Astrocyte (in vitro differentiated cells and primary cell): Measurements from ENCODE around the gene RNF145. TPM values are rescaled to one million over a fixed set of nuclear protein-coding genes. Genes with fewer than 3 reads are reported as not detected.

ENCODE experiments used
- DNase-seq: peaks from one replicate; pipeline ENCODE4 v3.0.0-alpha.2; 2010; ENCODE audit warnings: low read depth
- FAIRE-seq: peaks from 2 replicates; lab custom pipeline; 2011; peaks lifted over from hg19 to GRCh38; lab: Jason Lieb, UNC
- H2AFZ ChIP-seq: 2 replicates; pipeline ENCODE4 v1.6.0; 2012; ENCODE audit warnings: low read depth, low read length, inconsistent platforms
- H3K27ac ChIP-seq: 2 replicates; pipeline ENCODE4 v1.5.1; 2011; ENCODE audit warnings: low read depth, low read length, inconsistent platforms
- H3K27me3 ChIP-seq: 2 replicates; pipeline ENCODE4 v1.6.0; 2011; ENCODE audit warnings: low read length, inconsistent platforms; ENCODE audit not compliant: insufficient read depth
- H3K36me3 ChIP-seq: 2 replicates; pipeline ENCODE4 v1.5.1; 2011; ENCODE audit warnings: low read length, inconsistent platforms; ENCODE audit not compliant: insufficient read depth
- H3K4me1 ChIP-seq: 2 replicates; pipeline ENCODE4 v1.5.1; 2011; ENCODE audit warnings: low read length, inconsistent platforms; ENCODE audit not compliant: insufficient read depth
- H3K4me2 ChIP-seq: 2 replicates; pipeline ENCODE4 v1.6.0; 2012; ENCODE audit warnings: low read length, inconsistent platforms
- H3K4me3 ChIP-seq: 2 replicates; pipeline ENCODE4 v1.5.1; 2011; ENCODE audit warnings: low read depth, mild to moderate bottlenecking, low read length, inconsistent platforms; ENCODE audit not compliant: insufficient read depth
- H3K79me2 ChIP-seq: 2 replicates; pipeline ENCODE4 v1.6.0; 2012; ENCODE audit warnings: mild to moderate bottlenecking, low read length, inconsistent platforms; ENCODE audit not compliant: insufficient read depth
- H3K9ac ChIP-seq: 2 replicates; pipeline ENCODE4 v1.6.0; 2012; ENCODE audit warnings: mild to moderate bottlenecking, low read length, inconsistent platforms
- H3K9me3 ChIP-seq: 2 replicates; pipeline ENCODE4 v1.5.1; 2012; ENCODE audit warnings: low read depth, mild to moderate bottlenecking, low read length, inconsistent platforms; ENCODE audit not compliant: insufficient read depth
- H4K20me1 ChIP-seq: 2 replicates; pipeline ENCODE4 v1.6.0; 2012; ENCODE audit warnings: low read length, inconsistent platforms; ENCODE audit not compliant: insufficient read depth
- H3K27ac Mint-ChIP-seq: one replicate; pipeline ENCODE4 v1.8.0; 2021; ENCODE audit warnings: mild to moderate bottlenecking, mixed read lengths; ENCODE audit not compliant: unreplicated experiment
- H3K27me3 Mint-ChIP-seq: one replicate; pipeline ENCODE4 v1.8.0; 2021; ENCODE audit warnings: low read depth, mixed read lengths; ENCODE audit not compliant: unreplicated experiment
- H3K36me3 Mint-ChIP-seq: one replicate; pipeline ENCODE4 v1.8.0; 2021; ENCODE audit warnings: low read depth, mixed read lengths; ENCODE audit not compliant: unreplicated experiment
- H3K4me1 Mint-ChIP-seq: one replicate; pipeline ENCODE4 v1.8.0; 2021; ENCODE audit warnings: low read depth, mixed read lengths; ENCODE audit not compliant: unreplicated experiment
- H3K4me3 Mint-ChIP-seq: one replicate; pipeline ENCODE4 v1.8.0; 2021; ENCODE audit warnings: mild to moderate bottlenecking, moderate library complexity, mixed read lengths; ENCODE audit not compliant: unreplicated experiment
- H3K9me3 Mint-ChIP-seq: one replicate; pipeline ENCODE4 v1.8.0; 2021; ENCODE audit warnings: mild to moderate bottlenecking, mixed read lengths; ENCODE audit not compliant: unreplicated experiment
- CTCF ChIP-seq: IDR thresholded peaks from 2 replicates; pipeline ENCODE4 v1.5.1; 2011; ENCODE audit warnings: low read depth, mild to moderate bottlenecking, inconsistent platforms, low read length, moderate library complexity; ENCODE audit not compliant: insufficient read depth
- EZH2 ChIP-seq: IDR thresholded peaks from 2 replicates; pipeline ENCODE4 v1.6.1; 2012; ENCODE audit warnings: mild to moderate bottlenecking, low read length, inconsistent platforms; ENCODE audit not compliant: insufficient read depth
- total RNA-seq: library from RNA; stranded (reverse); gene quantifications from 2 replicates; pipeline ENCODE4 v1.2.1, GENCODE V29; 2021

The RNF145 gene
- total RNA-seq, 1 donor from 2014 or later, result 54.0 TPM

DNA sequence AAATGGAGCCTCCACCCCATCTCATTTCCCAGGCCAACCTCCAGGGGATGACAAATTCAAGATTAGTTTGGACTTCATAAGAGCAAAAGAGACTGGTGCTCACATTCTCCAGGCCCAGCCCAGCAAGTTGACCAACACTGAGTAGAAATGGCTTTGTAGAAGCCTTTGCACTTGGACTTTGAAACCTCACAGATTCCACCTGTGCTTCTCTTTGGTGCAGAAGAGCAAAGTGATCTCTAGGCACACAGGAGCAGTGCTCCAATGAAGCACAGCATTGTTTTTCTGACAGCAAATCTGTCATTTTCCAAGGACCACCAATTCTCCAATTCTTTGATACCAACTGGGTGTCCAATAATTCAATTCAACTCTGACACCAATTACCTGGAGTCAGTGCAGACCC lies 17.1 kb upstream of the RNF145 start:
- Histone ChIP-seq H3K9ac (no peak overlapping the region), H4K20me1 (no peaks in the 10 kb centered on the region), H2AFZ (no peak overlapping the region), H3K27ac (no peak overlapping the region), H3K79me2 (no peaks in the 10 kb centered on the region), H3K4me1 (no peaks in the 10 kb centered on the region), H3K4me3 (no peak overlapping the region), H3K36me3 (no peaks in the 10 kb centered on the region), H3K27me3 (peaks cover 2% of the 10 kb centered on the region), H3K4me2 (no peak overlapping the region), H3K9me3 (no peaks in the 10 kb centered on the region)
- Mint-ChIP-seq H3K27ac (no peak overlapping the region), H3K9me3 (no peaks in the 10 kb centered on the region), H3K36me3 (no peaks in the 10 kb centered on the region), H3K27me3 (peaks cover 15% of the 10 kb centered on the region), H3K4me3 (no peak overlapping the region), H3K4me1 (no peaks in the 10 kb centered on the region)
- DNase-seq (no peak), FAIRE-seq (no peak)
- TF ChIP-seq CTCF, result no peak
- TF ChIP-seq EZH2, result no peak

DNA sequence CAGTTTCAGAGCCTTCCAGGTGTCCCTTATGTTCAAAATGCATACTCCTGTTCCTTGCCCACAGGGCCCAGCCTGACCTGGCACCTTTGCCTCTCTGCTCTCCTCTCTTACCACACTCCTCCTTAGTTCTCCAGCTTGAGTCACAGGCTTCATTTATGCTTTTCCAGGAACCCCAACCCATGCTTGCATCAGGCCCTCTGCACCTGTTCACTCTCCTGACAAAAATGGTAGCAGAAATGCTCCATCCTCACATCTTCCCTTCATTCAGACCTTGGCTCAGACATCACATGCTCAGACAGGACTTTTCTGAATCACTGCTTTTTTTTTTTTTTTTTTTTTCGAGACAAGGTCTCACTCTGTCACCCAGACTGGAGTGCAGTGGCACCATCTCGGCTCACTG lies 15.1 kb upstream of the RNF145 start:
- Mint-ChIP-seq H3K27me3 (peaks cover 5% of the 10 kb centered on the region), H3K36me3 (no peaks in the 10 kb centered on the region)

More for the DNA sequence above, 15.1 kb upstream of the RNF145 start:
- Mint-ChIP-seq H3K4me1 (no peaks in the 10 kb centered on the region), H3K27ac (no peak overlapping the region), H3K9me3 (no peaks in the 10 kb centered on the region), H3K4me3 (no peak overlapping the region)
- Histone ChIP-seq H2AFZ (no peak overlapping the region), H4K20me1 (no peaks in the 10 kb centered on the region), H3K79me2 (no peaks in the 10 kb centered on the region), H3K4me2 (no peak overlapping the region), H3K27ac (no peak overlapping the region), H3K4me1 (no peaks in the 10 kb centered on the region), H3K36me3 (no peaks in the 10 kb centered on the region), H3K4me3 (no peak overlapping the region), H3K9me3 (no peaks in the 10 kb centered on the region), H3K27me3 (peaks cover 2% of the 10 kb centered on the region), H3K9ac (no peak overlapping the region)
- FAIRE-seq, result no peak
- TF ChIP-seq EZH2 (no peak), CTCF (no peak)
- no peak for DNase-seq
